Stimulated activated CD4-positive, alpha-beta T cell treated with anti-CD3 and anti-CD28 coated beads, Interleukin-12 subunit alpha, Interleukin-12 subunit beta, amount 100 ng/mL, for 4 hours (primary cell): ENCODE measurements around the gene PARD6A.
"Not testable (repeated sequence)": the region's sequence is repeated elsewhere in the genome, so short reads cannot be mapped to it uniquely, and the experiment has no call there.

ENCODE experiments used
- DNase-seq: peaks from one replicate; pipeline ENCODE4 v3.0.0-alpha.2; 2020

PARD6A gene

GRCh38 chr16:67667817-67668494 lies 7.2 kb downstream of the PARD6A start:
- peak; percentile 69 for DNase-seq

GRCh38 chr16:67668495-67669157 lies 7.9 kb downstream of the PARD6A start:
- no peak for DNase-seq

GRCh38 chr16:67669499-67670101 lies 8.8 kb downstream of the PARD6A start:
- no peak for DNase-seq

- DNase-seq = no peak
These were observed 11.5 kb downstream of the PARD6A start for GRCh38 chr16:67672306-67672705.

GRCh38 chr16:67672739-67673662 lies 12.2 kb downstream of the PARD6A start:
- DNase-seq = peak; percentile 39

GRCh38 chr16:67673712-67674580 lies 13.2 kb downstream of the PARD6A start:
- DNase-seq = no peak

- DNase-seq = no peak
These were observed 14.3 kb downstream of the PARD6A start for GRCh38 chr16:67674851-67675578.

- no peak for DNase-seq
These were observed 14.8 kb downstream of the PARD6A start for GRCh38 chr16:67675579-67675935.

- DNase-seq = no peak
These were observed 15.2 kb downstream of the PARD6A start for GRCh38 chr16:67675999-67676398.

- no peak for DNase-seq
These were observed 15.8 kb downstream of the PARD6A start for GRCh38 chr16:67676516-67676915.

- no peak for DNase-seq
These were observed 16.2 kb downstream of the PARD6A start for GRCh38 chr16:67676939-67677338.

- no peak for DNase-seq
These were observed 17.0 kb downstream of the PARD6A start for GRCh38 chr16:67677712-67678111.

GRCh38 chr16:67678354-67679023 lies 17.7 kb downstream of the PARD6A start:
- DNase-seq = no peak

GRCh38 chr16:67679935-67680897 lies 19.5 kb downstream of the PARD6A start:
- DNase-seq = no peak

- DNase-seq = no peak
These were observed 23.0 kb downstream of the PARD6A start for GRCh38 chr16:67683767-67684166.

- DNase-seq = no peak
These were observed 24.8 kb downstream of the PARD6A start for GRCh38 chr16:67685388-67686112.

- DNase-seq = not testable (repeated sequence)
These were observed 32.9 kb downstream of the PARD6A start for GRCh38 chr16:67693517-67694285.

- DNase-seq = no peak
These were observed 33.9 kb downstream of the PARD6A start for GRCh38 chr16:67694611-67695010.
